OCI-LY7 (cell line): ENCODE measurements around the gene UQCC3. TPM values are rescaled to one million over a fixed set of nuclear protein-coding genes. Genes with fewer than 3 reads are reported as not detected.

Experiments used
- BruUV-seq: library from RNA; stranded (reverse); fragments of 400-500 nt; replicated peaks from 2 replicates; lab custom pipeline; 2021; lab: Mats Ljungman, UMichigan
- CTCF ChIA-PET: fragments of 300-600 bp; sonication (Branson Sonifier 250); formaldehyde crosslinking; loops from one replicate; lab custom pipeline; 2022; ENCODE audit warnings: antibody characterized with exemption; ENCODE audit not compliant: unreplicated experiment; lab: Charles Lee
- POLR2A ChIA-PET: fragments of 300-600 bp; sonication (Branson Sonifier 250); formaldehyde crosslinking; loops from one replicate; lab custom pipeline; 2022; ENCODE audit warnings: antibody characterized with exemption; lab: Charles Lee
- DNase-seq: peaks from one replicate; pipeline ENCODE4 v3.0.0-alpha.2; 2015; ENCODE audit warnings: low spot score
- H2AFZ ChIP-seq: fragments of 200-600 bp; sonication (generic), shearing (Covaris generic); 2 replicates; pipeline ENCODE4 v1.6.1; 2014; ENCODE audit warnings: mild to moderate bottlenecking, antibody characterized with exemption, low read length, moderate library complexity
- H3K27ac ChIP-seq: fragments of 200-600 bp; sonication (generic); 2 replicates; pipeline ENCODE4 v1.5.1; 2014; ENCODE audit warnings: mixed run types, low read depth, mild to moderate bottlenecking, moderate library complexity, low read length, inconsistent platforms; ENCODE audit not compliant: poor library complexity, severe bottlenecking
- H3K36me3 ChIP-seq: fragments of 200-600 bp; sonication (generic); 2 replicates; pipeline ENCODE4 v1.6.1; 2014; ENCODE audit warnings: mild to moderate bottlenecking, antibody characterized with exemption, low read length, moderate library complexity, mixed read lengths; ENCODE audit not compliant: insufficient read depth
- H3K4me1 ChIP-seq: fragments of 200-600 bp; sonication (generic); 2 replicates; pipeline ENCODE4 v1.5.1; 2014; ENCODE audit warnings: mild to moderate bottlenecking, low read length; ENCODE audit not compliant: insufficient read depth, poor library complexity, severe bottlenecking
- H3K4me2 ChIP-seq: fragments of 200-600 bp; sonication (generic); 2 replicates; pipeline ENCODE4 v1.6.1; 2014; ENCODE audit warnings: mild to moderate bottlenecking, low read length
- H3K4me3 ChIP-seq: fragments of 200-600 bp; sonication (generic); 2 replicates; pipeline ENCODE4 v1.5.1; 2014; ENCODE audit warnings: mild to moderate bottlenecking, low read depth, low read length; ENCODE audit not compliant: poor library complexity, severe bottlenecking
- H3K79me2 ChIP-seq: fragments of 200-600 bp; sonication (generic); 2 replicates; pipeline ENCODE4 v1.6.1; 2016; ENCODE audit warnings: low read depth, mild to moderate bottlenecking, low read length, moderate library complexity, mixed read lengths; ENCODE audit not compliant: insufficient read depth
- H3K9me2 ChIP-seq: fragments of 200-600 bp; sonication (generic); 2 replicates; pipeline ENCODE4 v1.6.1; 2016; ENCODE audit warnings: mild to moderate bottlenecking, low read length, mixed read lengths; ENCODE audit not compliant: insufficient read depth
- H3K9me3 ChIP-seq: fragments of 200-600 bp; sonication (generic); 2 replicates; pipeline ENCODE4 v1.6.1; 2014; ENCODE audit warnings: mild to moderate bottlenecking, mixed run types, low read length, mixed read lengths
- H4K20me1 ChIP-seq: fragments of 200-600 bp; sonication (generic); 2 replicates; pipeline ENCODE4 v1.6.1; 2014; ENCODE audit warnings: mild to moderate bottlenecking, antibody characterized with exemption, low read length, moderate library complexity, mixed read lengths; ENCODE audit not compliant: insufficient read depth
- EZH2phosphoT487 ChIP-seq: fragments of 200-600 bp; sonication (generic); IDR thresholded peaks from 2 replicates; pipeline ENCODE4 v1.6.1; 2018; ENCODE audit warnings: low read depth, borderline replicate concordance, mild to moderate bottlenecking, mixed run types, antibody characterized with exemption, low read length, moderate library complexity, mixed read lengths
- intact Hi-C: fragments of 100-400 bp; cut with micrococcal nuclease; formaldehyde crosslinking; loops from one replicate; pipeline ENCODE4 v1.10.0; 2022; ENCODE audit not compliant: unreplicated experiment
- total RNA-seq, 2 experiments: library from RNA; depleted of rRNA in 1 of 2; stranded (reverse); fragments of >200 nt in 1 of 2; shearing (Covaris generic) in 1 of 2; gene quantifications; 2 replicates each; pipeline ENCODE4 v1.2.3, GENCODE V29; 2014 to 2022
- TF ChIP-seq, protein P1 (sequence below): fragments of 200-600 bp; sonication (generic); conservative IDR thresholded peaks from 2 replicates; pipeline ENCODE4 v1.5.1; 2014; ENCODE audit warnings: mild to moderate bottlenecking, antibody characterized with exemption, low read length, moderate library complexity, mixed read lengths

Gene UQCC3
- total RNA-seq, 2 experiments from 2014 or later = 15.5 to 40.0 TPM

- Histone ChIP-seq H3K4me2 (no peak overlapping the region), H3K9me2 (no peaks in the 10 kb centered on the region), H4K20me1 (no peaks in the 10 kb centered on the region), H3K79me2 (peaks cover 53% of the 10 kb centered on the region), H3K4me1 (peaks cover 30% of the 10 kb centered on the region), H2AFZ (no peak overlapping the region), H3K4me3 (no peak overlapping the region), H3K27ac (no peak overlapping the region), H3K9me3 (no peaks in the 10 kb centered on the region), H3K36me3 (peaks cover 43% of the 10 kb centered on the region)
- BruUV-seq = no TSS peak
- POLR2A ChIA-PET = interaction anchor here (1.4 to 10.5 kb wide), 2 partner anchors 18 to 23 kb away, joined by 4 to 159 read pairs; partner anchors contain the start of genes C11orf98, CSKMT, LBHD1 and UQCC3
- intact Hi-C loops = no loop called here
- no peak for DNase-seq
- CTCF ChIA-PET = interaction anchor here (1.0 kb wide), 1 partner anchor 16 kb away, joined by 3 read pairs; the partner anchor contains the start of genes C11orf98 and CSKMT
- TF ChIP-seq, protein P1, sequence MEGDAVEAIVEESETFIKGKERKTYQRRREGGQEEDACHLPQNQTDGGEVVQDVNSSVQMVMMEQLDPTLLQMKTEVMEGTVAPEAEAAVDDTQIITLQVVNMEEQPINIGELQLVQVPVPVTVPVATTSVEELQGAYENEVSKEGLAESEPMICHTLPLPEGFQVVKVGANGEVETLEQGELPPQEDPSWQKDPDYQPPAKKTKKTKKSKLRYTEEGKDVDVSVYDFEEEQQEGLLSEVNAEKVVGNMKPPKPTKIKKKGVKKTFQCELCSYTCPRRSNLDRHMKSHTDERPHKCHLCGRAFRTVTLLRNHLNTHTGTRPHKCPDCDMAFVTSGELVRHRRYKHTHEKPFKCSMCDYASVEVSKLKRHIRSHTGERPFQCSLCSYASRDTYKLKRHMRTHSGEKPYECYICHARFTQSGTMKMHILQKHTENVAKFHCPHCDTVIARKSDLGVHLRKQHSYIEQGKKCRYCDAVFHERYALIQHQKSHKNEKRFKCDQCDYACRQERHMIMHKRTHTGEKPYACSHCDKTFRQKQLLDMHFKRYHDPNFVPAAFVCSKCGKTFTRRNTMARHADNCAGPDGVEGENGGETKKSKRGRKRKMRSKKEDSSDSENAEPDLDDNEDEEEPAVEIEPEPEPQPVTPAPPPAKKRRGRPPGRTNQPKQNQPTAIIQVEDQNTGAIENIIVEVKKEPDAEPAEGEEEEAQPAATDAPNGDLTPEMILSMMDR = no peak
- no peak for TF ChIP-seq EZH2phosphoT487
Measured at GRCh38 chr11:62648185-62648966, 23.1 kb upstream of the UQCC3 start.

DNA sequence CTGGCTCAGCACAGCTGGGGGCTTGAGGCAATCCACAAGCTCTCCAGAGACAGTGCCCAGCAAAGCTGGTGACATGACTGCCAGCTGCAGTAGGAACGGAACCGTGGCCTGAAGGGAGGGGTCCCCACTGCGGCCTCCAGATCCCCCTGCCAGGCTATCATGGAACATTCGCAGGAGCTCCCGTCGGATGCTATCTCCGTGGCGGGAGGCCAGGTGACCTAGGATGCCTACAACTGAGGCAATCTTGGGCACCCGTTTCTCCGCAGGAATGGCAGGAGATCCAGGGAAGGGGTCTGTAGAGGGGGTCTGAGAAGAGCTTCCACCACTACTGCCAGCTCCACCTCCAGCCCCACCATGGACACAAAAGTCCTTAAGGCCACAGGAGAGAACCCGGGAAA lies 22.5 kb upstream of the UQCC3 start:
- POLR2A ChIA-PET = interaction anchor here (1.2 to 10.5 kb wide), 3 partner anchors 18 to 28 kb away, joined by 4 to 159 read pairs (median 4); partner anchors contain the start of genes C11orf98, CSKMT, LBHD1 and UQCC3

More for the DNA sequence above, 22.5 kb upstream of the UQCC3 start:
- Histone ChIP-seq H3K9me3 (no peaks in the 10 kb centered on the region), H4K20me1 (no peaks in the 10 kb centered on the region), H3K79me2 (peaks cover 47% of the 10 kb centered on the region), H3K4me1 (peaks cover 36% of the 10 kb centered on the region), H3K27ac (no peak overlapping the region), H3K36me3 (peaks cover 37% of the 10 kb centered on the region), H2AFZ (no peak overlapping the region), H3K9me2 (no peaks in the 10 kb centered on the region), H3K4me3 (no peak overlapping the region), H3K4me2 (no peak overlapping the region)
- DNase-seq = no peak
- no TSS peak for BruUV-seq
- TF ChIP-seq, protein P1 = no peak
- TF ChIP-seq EZH2phosphoT487 = no peak
- intact Hi-C loops = no loop called here
- CTCF ChIA-PET = interaction anchor here (1.0 kb wide), 1 partner anchor 16 kb away, joined by 3 read pairs; the partner anchor contains the start of genes C11orf98 and CSKMT
